Measurements from ENCODE around the gene LAMTOR3.

LAMTOR3 gene

DNA sequence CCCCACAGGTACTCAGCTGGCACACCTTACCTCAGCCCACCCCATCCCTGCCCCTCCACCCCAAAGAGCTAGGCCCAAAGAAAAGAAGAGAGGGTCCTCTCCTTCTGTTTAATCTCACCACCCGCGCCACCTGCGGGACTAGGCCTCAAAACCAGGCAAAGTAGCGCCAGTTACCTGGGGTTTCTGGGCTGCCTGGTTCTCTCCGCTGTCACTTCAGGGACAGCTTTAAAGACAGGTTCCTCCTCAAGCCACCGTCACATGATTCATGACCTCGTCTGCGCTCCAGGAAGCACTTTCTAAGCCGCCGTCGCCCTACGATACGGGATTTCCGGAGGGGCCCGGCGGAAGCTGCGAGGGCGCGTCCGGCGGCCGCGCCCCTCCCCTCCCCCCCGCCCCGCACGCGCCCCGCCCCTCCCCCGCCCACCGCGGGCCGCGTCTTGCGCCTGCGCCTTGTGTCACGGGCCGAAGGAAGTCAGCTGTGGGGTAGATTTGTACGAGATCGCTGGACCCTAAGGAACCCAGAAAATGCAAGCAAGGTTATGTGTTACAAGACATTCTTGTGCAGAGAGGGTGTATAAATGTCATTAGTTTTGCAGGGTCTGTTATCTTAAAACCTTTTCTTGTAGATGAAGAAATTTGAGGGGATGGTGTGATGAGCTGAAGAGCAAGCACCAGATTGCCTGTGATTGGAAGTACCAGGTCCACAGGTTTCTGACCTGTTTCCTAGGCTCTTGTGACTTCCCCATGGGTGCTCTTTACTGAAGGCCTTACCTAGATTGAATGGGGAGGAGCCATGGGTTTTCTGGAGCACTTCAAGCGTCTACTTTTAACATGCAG is at the start of gene LAMTOR3:
Gene LAMTOR3, minus strand, starts transcription at position 267 of the 837 bp plus-strand sequence. CDS start 464 bp downstream, outside the sequence.
- peak; percentile 70 to 77 for DNase-seq (ENCODE audit: low read depth in 2 of 2)

GRCh38 chr4:99938243-99938753 is 44.1 kb upstream of the LAMTOR3 start:
- DNase-seq (ENCODE audit: low read depth in 2 of 2): no peak

DNA sequence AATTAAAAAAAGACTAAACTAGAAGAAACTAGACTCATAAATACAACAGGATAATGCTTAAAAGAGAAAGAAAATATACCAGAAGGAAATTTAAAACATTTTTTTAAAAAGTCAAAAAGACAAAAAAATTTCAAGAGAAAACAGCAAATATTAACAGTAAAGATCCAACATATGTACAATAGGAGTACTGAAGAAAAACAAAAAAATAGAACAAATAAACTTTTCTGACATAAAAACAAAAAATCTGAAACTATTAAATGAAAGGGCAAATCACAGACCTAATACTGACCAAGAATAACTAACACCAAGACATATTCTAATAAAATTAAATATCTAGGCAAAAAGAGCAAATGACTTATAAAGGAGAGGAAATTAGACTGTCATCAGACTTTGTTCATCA is 40.7 kb upstream of the LAMTOR3 start:
- DNase-seq (ENCODE audit: low read depth in 2 of 2): no peak

DNA sequence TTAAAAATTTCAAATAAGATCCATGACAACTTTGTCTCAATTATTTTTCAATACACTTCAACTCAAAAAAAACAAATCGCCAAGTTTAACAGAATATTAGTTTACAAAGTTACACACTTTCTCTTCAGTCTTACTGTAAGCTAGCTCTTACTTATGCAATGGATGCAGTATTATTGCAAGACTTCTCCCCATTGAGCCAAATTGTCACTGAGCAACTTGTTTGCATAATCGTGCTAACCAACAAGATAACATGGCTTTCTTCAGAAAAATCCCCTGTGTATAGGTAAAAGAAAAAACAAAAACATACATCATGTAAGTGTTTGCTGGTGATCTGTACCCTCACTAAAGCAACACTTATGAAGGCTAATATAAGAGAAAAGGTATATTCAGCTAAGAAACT is 33.3 kb upstream of the LAMTOR3 start:
- no peak for DNase-seq (ENCODE audit: low read depth in 2 of 2)

GRCh38 chr4:99921174-99921573 is 26.9 kb upstream of the LAMTOR3 start:
- no peak for DNase-seq (ENCODE audit: low read depth in 2 of 2)

- no peak for DNase-seq (ENCODE audit: low read depth in 2 of 2)
Measured at GRCh38 chr4:99918656-99919055, 24.4 kb upstream of the LAMTOR3 start.

DNA sequence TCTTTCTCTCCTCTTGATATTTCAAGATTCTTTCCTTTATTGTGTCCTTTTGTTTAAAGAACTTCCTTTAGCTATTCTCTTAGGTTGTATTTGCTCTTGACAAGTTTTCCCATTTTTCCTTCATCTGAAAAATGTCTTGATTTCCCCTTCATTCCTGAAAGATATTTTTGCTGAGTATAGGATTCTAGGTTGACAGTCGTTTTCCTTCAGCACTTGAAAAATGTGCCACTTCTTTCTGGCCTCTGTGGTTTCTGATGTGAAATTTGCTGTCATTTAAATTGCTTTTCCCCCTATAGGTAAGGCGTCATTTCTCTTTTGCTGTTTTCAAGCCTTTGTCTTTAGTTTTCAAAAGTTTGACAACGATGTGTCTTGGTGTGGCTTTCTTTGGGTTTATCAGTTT is 23.3 kb upstream of the LAMTOR3 start:
- DNase-seq (ENCODE audit: low read depth in 2 of 2): no peak

DNA sequence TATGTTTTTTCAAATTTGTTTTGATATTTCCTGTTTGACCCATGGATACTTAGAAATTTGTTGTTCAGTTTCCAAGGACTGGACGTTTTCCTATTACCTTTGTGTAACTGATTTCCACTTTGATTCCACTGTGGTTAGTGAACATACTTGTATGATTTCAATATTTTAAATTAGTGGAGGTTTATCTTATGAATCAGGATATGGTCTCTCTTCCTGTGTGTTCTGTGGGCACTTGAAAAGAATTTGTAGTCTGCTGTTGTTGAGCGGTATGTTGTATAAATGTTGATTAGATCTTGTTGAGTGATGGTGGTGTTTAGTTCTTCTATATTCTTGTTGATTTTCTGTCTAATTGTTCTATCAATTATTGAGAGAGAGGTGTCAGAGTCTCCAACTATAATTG is 21.2 kb upstream of the LAMTOR3 start:
- no peak for DNase-seq (ENCODE audit: low read depth in 2 of 2)

DNA sequence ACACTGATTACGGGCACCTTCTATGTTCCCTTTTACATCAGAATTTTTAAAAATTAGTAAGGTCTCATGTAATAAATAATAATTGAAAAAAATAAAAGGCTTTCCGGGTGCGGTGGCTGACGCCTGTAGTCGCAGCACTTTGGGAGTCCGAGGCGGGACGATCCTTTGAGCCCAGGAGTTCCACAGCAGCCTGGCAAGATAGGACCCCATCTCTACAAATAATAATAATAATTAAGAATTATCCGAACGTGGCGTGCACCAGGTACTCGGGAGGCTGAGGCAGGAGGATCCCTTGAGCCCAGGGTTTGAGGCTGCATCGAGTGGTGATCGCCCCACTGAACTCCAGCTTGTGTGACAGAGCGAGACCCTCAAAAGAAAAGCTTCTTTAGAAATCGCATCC is 771 bp upstream of the LAMTOR3 start:
- no peak for DNase-seq (ENCODE audit: low read depth in 2 of 2)

DNA sequence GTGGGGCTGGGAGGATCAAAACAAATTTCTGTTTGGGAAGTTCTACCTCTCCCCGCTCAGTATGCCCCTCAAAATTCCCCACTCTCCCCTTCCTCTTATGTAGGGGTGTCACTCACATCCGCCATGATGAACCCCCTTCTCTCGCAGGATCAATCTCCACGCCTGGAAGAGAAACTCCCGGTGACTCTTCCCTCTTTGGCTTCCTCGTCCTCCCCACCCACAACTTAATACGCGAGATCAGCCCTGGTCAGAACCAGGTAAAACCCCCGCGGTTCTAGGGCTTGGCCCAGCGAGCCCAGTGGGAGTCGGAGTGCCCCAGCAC is 427 bp downstream of the LAMTOR3 start:
- no peak for DNase-seq (ENCODE audit: low read depth in 2 of 2)

- no peak for DNase-seq (ENCODE audit: low read depth in 2 of 2)
Measured at GRCh38 chr4:99893029-99893428, 1.2 kb downstream of the LAMTOR3 start.

GRCh38 chr4:99891351-99891750 is 2.9 kb downstream of the LAMTOR3 start:
- DNase-seq (ENCODE audit: low read depth in 2 of 2): no peak

DNA sequence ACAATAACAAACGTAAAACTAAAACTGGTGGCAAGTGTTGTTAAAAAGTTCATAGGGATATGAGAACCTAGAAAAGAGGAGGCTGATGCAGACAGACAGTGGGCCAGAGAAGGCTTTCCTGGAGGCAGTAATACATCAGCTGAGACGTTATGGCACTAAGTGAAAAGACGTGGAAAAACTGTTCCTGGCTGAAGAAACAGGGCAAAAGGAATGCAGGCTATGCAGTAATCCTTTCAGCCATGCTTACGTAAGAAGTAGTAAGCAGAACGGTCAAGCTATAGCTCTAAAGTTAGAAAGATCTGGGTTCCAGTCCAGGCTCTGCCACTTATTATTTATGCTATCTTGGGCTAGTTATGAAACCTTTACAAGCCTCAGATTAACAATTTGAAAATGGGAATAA is 6.4 kb downstream of the LAMTOR3 start:
- no peak for DNase-seq (ENCODE audit: low read depth in 2 of 2)

DNA sequence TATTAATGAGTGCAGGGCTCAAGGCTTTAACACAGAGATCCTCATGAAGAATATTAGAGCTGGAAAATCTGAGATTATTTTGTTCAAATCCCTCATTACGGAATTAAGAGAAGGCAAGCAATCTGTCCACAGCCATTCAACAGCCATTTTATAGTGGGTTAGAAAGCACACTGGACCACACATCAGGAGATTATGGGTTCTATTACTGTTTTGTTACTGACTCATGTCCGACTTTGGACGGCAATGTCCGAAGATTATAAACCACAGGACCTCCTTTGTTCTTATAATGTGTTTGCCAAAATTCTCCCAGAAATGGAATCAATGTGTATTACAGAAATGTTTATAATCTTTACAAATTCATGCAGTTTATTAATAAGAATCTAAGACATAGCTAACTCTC is 8.1 kb downstream of the LAMTOR3 start:
- no peak for DNase-seq (ENCODE audit: low read depth in 2 of 2)

- no peak for DNase-seq (ENCODE audit: low read depth in 2 of 2)
Measured at GRCh38 chr4:99885687-99886086, 8.5 kb downstream of the LAMTOR3 start.

GRCh38 chr4:99885063-99885664 is 9.1 kb downstream of the LAMTOR3 start:
- DNase-seq (ENCODE audit: low read depth in 2 of 2): no peak

GRCh38 chr4:99879458-99879857 is 14.8 kb downstream of the LAMTOR3 start:
- no peak for DNase-seq (ENCODE audit: low read depth in 2 of 2)

- DNase-seq (ENCODE audit: low read depth in 2 of 2): no peak
Measured at GRCh38 chr4:99878604-99879003, 15.6 kb downstream of the LAMTOR3 start.

DNA sequence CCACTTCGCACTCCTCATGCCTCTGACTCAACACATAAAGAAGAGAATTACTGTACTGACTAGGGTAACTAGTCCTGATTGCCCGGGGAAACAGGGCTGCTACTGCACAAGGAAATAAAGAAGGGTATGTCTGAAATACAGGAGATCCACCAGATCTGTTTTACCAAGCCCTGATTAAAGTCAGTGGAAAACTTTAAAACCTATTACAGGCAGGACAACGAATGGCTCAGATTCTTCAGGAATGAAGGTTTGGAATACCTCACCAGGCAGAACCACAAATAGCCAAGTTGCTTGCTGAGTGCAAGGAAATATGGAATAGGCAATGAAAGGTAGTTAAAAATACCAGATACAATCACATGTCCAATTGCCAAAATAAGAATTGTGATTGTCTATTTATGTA is 17.3 kb downstream of the LAMTOR3 start:
- no peak for DNase-seq (ENCODE audit: low read depth in 2 of 2)

- DNase-seq (ENCODE audit: low read depth in 2 of 2): no peak
Measured at GRCh38 chr4:99875071-99875470, 19.2 kb downstream of the LAMTOR3 start.

GRCh38 chr4:99872570-99872969 is 21.7 kb downstream of the LAMTOR3 start:
- no peak for DNase-seq (ENCODE audit: low read depth in 2 of 2)

DNA sequence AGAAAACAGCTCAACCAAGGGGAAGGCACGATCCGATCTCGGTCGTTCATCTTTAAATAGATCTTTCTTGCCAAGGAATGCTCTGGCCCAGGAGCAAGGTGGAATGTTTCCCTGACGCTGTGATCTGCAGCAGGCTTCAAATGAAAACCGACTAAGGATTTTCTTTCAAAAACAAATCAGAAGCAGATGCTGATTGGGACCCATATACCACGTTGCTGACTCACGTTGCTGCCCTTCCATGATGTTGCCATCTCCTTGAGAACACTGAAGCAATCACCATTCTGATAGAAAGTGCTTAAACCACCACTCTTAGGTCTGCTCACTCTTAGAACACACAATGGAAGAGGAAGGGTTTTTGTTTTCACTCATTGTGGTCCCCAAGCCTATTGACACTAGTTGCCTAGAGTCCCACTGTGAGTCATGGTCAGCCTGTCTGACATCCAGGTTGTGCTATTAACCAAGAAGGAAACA is 26.1 kb downstream of the LAMTOR3 start:
- peak; percentile 38 to 43 for DNase-seq (ENCODE audit: low read depth in 2 of 2)

DNA sequence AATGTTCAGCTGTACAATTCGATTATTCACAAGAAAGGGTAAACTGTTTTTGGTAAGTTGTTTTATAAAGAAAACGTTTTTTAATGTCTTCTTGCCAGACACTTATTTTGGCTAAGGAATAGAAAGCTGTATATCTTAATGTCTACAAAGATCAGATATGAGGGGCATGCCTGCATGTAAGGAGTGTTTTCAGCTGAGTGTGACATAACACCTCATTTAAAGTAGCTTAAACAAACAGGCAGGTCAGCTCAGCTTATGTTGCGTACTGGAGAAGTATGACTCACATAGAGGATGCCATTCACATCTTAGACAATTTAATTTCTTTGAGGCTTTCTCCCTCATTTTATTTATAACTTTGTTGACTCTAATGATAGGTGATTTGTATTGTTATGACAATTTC is 30.4 kb downstream of the LAMTOR3 start:
- DNase-seq (ENCODE audit: low read depth in 2 of 2): no peak

Data from fibroblast of skin of left quadriceps (primary cell).